ENCODE measurements around the gene PSMA7. TPM values are rescaled to one million over a fixed set of nuclear protein-coding genes. Genes with fewer than 3 reads are reported as not detected.
A peak's percentile ranks its signal among the peaks of the same experiment; 100 is the strongest.

PSMA7 gene
- total and polyA plus RNA-seq, 2 of the 8 experiments (the other 6 are each of a cell fraction or from before 2014, with no cell fraction given), result 361 to 648 TPM

GRCh38 chr20:62149532-62150309, 6.5 kb upstream of the PSMA7 start (continued):
- TF ChIP-seq MAFK (IDR thresholded peaks at IDR 0.05; ENCODE audit: low read depth, low read length), result peak; percentile 34; the same call in 1 of the 2 replicates
